Bronchial epithelial cell (primary cell): Measurements from ENCODE around the gene THBS4. TPM values are rescaled to one million over a fixed set of nuclear protein-coding genes. Genes with fewer than 3 reads are reported as not detected.

Experiments
- DNase-seq: peaks from one replicate; pipeline ENCODE4 v3.0.0-alpha.2; 2010; ENCODE audit warnings: low read depth
- FAIRE-seq: peaks from 2 replicates; lab custom pipeline; 2011; peaks lifted over from hg19 to GRCh38; lab: Jason Lieb, UNC
- H3K27me3 ChIP-seq: 2 replicates; pipeline ENCODE4 v1.5.1; 2011; ENCODE audit warnings: low read length; ENCODE audit not compliant: control insufficient read depth, insufficient read depth
- H3K36me3 ChIP-seq: 2 replicates; pipeline ENCODE4 v1.5.1; 2011; ENCODE audit warnings: low read length; ENCODE audit not compliant: control insufficient read depth, insufficient read depth
- H3K4me3 ChIP-seq: 2 replicates; pipeline ENCODE4 v1.5.1; 2011; ENCODE audit warnings: mild to moderate bottlenecking, low read depth, low read length, control low read depth
- total RNA-seq: library from RNA; depleted of rRNA; stranded (reverse); fragments of >200 nt; gene quantifications from 2 replicates; pipeline ENCODE4 v1.2.1, GENCODE V29; 2014
- TF ChIP-seq, protein P1 (sequence below): IDR thresholded peaks from 2 replicates; pipeline ENCODE4 v1.5.1; 2011; ENCODE audit warnings: mild to moderate bottlenecking, moderate library complexity, low read length, control low read depth, inconsistent platforms; ENCODE audit not compliant: insufficient read depth, severe bottlenecking

THBS4 gene
- total RNA-seq, 1 donor from 2014 or later, result 0.26 TPM

DNA sequence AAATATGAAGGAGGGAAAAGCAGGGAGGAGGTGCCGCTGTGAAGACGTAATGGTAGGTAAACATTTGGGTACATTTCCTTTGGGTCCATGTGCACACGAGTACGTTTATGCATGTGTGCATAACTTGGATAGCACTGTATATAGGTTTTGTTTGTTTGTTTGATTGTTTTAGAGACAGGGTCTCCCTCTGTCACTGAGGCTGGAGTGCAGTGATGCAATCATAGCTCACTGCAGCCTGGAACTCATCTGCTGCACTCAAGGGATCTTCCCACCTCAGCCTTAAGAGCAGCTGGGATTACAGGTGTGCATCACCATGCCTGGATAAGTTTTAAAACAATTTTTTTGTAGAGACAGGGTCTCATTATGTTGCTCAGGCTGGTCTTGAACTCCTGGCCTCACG lies 94.0 kb downstream of the THBS4 start:
- H3K27me3 ChIP-seq, result no peaks in the 10 kb centered on the region
- TF ChIP-seq, protein P1, sequence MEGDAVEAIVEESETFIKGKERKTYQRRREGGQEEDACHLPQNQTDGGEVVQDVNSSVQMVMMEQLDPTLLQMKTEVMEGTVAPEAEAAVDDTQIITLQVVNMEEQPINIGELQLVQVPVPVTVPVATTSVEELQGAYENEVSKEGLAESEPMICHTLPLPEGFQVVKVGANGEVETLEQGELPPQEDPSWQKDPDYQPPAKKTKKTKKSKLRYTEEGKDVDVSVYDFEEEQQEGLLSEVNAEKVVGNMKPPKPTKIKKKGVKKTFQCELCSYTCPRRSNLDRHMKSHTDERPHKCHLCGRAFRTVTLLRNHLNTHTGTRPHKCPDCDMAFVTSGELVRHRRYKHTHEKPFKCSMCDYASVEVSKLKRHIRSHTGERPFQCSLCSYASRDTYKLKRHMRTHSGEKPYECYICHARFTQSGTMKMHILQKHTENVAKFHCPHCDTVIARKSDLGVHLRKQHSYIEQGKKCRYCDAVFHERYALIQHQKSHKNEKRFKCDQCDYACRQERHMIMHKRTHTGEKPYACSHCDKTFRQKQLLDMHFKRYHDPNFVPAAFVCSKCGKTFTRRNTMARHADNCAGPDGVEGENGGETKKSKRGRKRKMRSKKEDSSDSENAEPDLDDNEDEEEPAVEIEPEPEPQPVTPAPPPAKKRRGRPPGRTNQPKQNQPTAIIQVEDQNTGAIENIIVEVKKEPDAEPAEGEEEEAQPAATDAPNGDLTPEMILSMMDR, result no peak
- FAIRE-seq (no peak), DNase-seq (no peak)
- H3K4me3 ChIP-seq, result no peak overlapping the region
- no peaks in the 10 kb centered on the region for H3K36me3 ChIP-seq

Other genes with a start within 250 kb of the THBS4 start
- 17.3 and 22.1 TPM in 2 replicates for gene MTX3, start 44.1 kb upstream of the THBS4 start, total RNA-seq
- 33.4 and 48.8 TPM in 2 replicates for gene SERINC5, start 220.7 kb downstream of the THBS4 start, total RNA-seq